ENCODE data around the gene RAB36.

RAB36 gene

GRCh38 chr22:23108249-23109078 is 36.8 kb upstream of the RAB36 start:
- Histone ChIP-seq H3K4me3 (ENCODE audit: low read length in 2 of 2) (no peak overlapping the region), H3K9ac (ENCODE audit: low read depth in 1 of 2, low read length in 2 of 2) (no peak overlapping the region), H3K4me1 (ENCODE audit: control insufficient read depth in 2 of 2, insufficient read depth in 2 of 2, low read length in 2 of 2) (peaks cover 0 to 3% of the 10 kb centered on the region in 2 donors), H3K9me3 (ENCODE audit: control insufficient read depth in 2 of 2, low read length in 2 of 2) (no peaks in the 10 kb centered on the region), H3K27ac (ENCODE audit: low read depth in 2 of 2, low read length in 2 of 2) (no peak overlapping the region), H3K36me3 (ENCODE audit: control insufficient read depth in 2 of 2, insufficient read depth in 2 of 2, low read length in 2 of 2) (no peaks in the 10 kb centered on the region), H3K27me3 (ENCODE audit: control insufficient read depth in 2 of 2, insufficient read depth in 2 of 2, low read length in 2 of 2) (no peaks in the 10 kb centered on the region)

DNA sequence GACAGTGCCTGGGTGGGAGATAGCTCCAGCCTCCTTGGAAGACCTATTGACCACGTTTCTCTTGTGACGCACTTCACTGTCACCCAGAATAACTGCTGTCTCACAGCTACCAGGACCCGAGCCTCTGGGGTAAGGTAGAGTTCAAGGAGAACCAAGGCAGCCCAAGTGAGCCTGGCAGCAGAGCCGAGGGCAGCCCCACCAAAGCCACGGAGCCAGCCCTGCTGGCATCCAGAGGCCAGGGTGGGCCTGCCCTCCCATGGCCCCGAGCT is 36.3 kb upstream of the RAB36 start:
- Histone ChIP-seq H3K27me3 (ENCODE audit: control insufficient read depth in 2 of 2, insufficient read depth in 2 of 2, low read length in 2 of 2) (no peaks in the 10 kb centered on the region), H3K4me1 (ENCODE audit: control insufficient read depth in 2 of 2, insufficient read depth in 2 of 2, low read length in 2 of 2) (peaks cover 0 to 3% of the 10 kb centered on the region in 2 donors), H3K27ac (ENCODE audit: low read depth in 2 of 2, low read length in 2 of 2) (no peak overlapping the region), H3K9ac (ENCODE audit: low read depth in 1 of 2, low read length in 2 of 2) (no peak overlapping the region), H3K4me3 (ENCODE audit: low read length in 2 of 2) (no peak overlapping the region), H3K9me3 (ENCODE audit: control insufficient read depth in 2 of 2, low read length in 2 of 2) (no peaks in the 10 kb centered on the region), H3K36me3 (ENCODE audit: control insufficient read depth in 2 of 2, insufficient read depth in 2 of 2, low read length in 2 of 2) (no peaks in the 10 kb centered on the region)

GRCh38 chr22:23109441-23109978 is 35.8 kb upstream of the RAB36 start:
- Histone ChIP-seq H3K4me1 (ENCODE audit: control insufficient read depth in 2 of 2, insufficient read depth in 2 of 2, low read length in 2 of 2) (peaks cover 0 to 3% of the 10 kb centered on the region in 2 donors), H3K27ac (ENCODE audit: low read depth in 2 of 2, low read length in 2 of 2) (no peak overlapping the region), H3K9me3 (ENCODE audit: control insufficient read depth in 2 of 2, low read length in 2 of 2) (no peaks in the 10 kb centered on the region), H3K36me3 (ENCODE audit: control insufficient read depth in 2 of 2, insufficient read depth in 2 of 2, low read length in 2 of 2) (no peaks in the 10 kb centered on the region), H3K27me3 (ENCODE audit: control insufficient read depth in 2 of 2, insufficient read depth in 2 of 2, low read length in 2 of 2) (no peaks in the 10 kb centered on the region), H3K4me3 (ENCODE audit: low read length in 2 of 2) (no peak overlapping the region), H3K9ac (ENCODE audit: low read depth in 1 of 2, low read length in 2 of 2) (no peak overlapping the region)

DNA sequence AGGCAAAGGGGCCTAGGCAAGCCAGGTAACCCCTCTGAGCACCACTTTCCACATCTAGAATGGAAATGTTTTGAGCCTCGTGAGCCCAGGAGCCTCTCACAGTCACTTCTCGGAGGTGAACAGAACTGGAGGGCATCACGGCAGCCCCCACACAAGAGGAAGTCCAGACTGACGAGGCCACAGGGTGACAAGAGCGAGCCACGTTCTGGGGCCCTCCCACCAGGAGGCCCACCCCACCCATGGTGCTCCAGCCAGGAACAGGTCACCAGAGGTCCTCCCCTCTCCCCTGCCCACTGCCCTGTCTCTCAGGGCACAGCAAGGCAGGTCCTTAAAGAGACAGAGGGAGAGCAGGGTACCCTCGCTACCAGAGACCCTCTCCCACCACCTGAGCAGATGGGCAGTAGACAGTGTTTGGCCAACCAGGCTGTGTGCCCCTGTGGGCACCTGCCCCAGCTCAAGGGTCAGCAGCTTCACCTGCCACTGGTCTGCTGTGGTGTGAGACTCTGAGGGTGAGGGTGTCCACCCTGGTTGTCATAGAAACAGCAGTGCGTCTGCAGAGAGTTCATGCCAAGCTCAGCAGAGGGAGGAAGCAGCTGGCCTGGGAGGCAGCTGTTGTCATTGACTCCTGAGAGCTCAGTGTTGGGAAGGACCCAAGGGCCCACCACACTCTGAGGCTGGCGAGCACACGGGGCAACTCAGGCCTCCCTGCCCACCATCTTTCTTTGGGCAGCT is 34.9 kb upstream of the RAB36 start:
- Histone ChIP-seq H3K27me3 (ENCODE audit: control insufficient read depth in 2 of 2, insufficient read depth in 2 of 2, low read length in 2 of 2) (no peaks in the 10 kb centered on the region), H3K9me3 (ENCODE audit: control insufficient read depth in 2 of 2, low read length in 2 of 2) (no peaks in the 10 kb centered on the region), H3K36me3 (ENCODE audit: control insufficient read depth in 2 of 2, insufficient read depth in 2 of 2, low read length in 2 of 2) (no peaks in the 10 kb centered on the region), H3K9ac (ENCODE audit: low read depth in 1 of 2, low read length in 2 of 2) (no peak overlapping the region), H3K27ac (ENCODE audit: low read depth in 2 of 2, low read length in 2 of 2) (no peak overlapping the region), H3K4me1 (ENCODE audit: control insufficient read depth in 2 of 2, insufficient read depth in 2 of 2, low read length in 2 of 2) (peaks cover 0 to 3% of the 10 kb centered on the region in 2 donors), H3K4me3 (ENCODE audit: low read length in 2 of 2) (no peak overlapping the region)

DNA sequence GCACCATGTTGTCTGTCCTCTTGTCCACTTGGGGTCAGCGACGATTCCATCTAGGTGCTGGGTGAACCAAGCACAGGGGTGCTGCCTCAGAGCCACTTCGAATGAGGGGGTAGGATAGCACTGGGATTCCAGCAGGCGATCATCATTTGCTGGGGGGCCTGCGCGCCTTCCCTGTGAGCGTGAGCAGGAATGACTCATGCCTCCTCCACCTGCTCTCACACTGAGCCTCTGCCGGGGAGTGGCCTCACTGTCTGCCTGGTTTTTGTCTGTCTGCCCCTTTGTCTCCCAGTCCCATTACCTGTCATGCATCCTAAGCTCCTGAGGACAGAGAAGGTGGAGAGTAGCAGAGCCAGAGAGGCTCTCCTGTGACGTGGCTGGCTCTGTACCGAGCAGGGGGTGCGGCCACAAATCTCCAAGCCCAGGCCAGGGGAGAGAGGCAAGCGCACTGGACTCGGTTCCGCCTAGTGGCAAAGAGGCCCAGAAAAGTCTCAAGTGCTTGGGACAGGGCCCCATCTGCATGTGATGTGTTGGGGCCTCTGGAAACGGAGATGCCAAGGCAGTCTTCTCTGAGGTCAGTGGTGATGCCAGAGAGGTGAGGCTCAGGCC is 34.3 kb upstream of the RAB36 start:
- H3K4me3 ChIP-seq (ENCODE audit: low read length in 2 of 2) = no peak overlapping the region
- H3K4me1 ChIP-seq (ENCODE audit: control insufficient read depth in 2 of 2, insufficient read depth in 2 of 2, low read length in 2 of 2) = peaks cover 0 to 3% of the 10 kb centered on the region in 2 donors
- H3K36me3 ChIP-seq (ENCODE audit: control insufficient read depth in 2 of 2, insufficient read depth in 2 of 2, low read length in 2 of 2) = no peaks in the 10 kb centered on the region
- H3K9ac ChIP-seq (ENCODE audit: low read depth in 1 of 2, low read length in 2 of 2) = no peak overlapping the region
- H3K27me3 ChIP-seq (ENCODE audit: control insufficient read depth in 2 of 2, insufficient read depth in 2 of 2, low read length in 2 of 2) = no peaks in the 10 kb centered on the region
- H3K27ac ChIP-seq (ENCODE audit: low read depth in 2 of 2, low read length in 2 of 2) = no peak overlapping the region
- no peaks in the 10 kb centered on the region for H3K9me3 ChIP-seq (ENCODE audit: control insufficient read depth in 2 of 2, low read length in 2 of 2)

GRCh38 chr22:23112472-23113012 is 32.7 kb upstream of the RAB36 start:
- H3K4me1 ChIP-seq (ENCODE audit: control insufficient read depth in 2 of 2, insufficient read depth in 2 of 2, low read length in 2 of 2) = peaks cover 0 to 3% of the 10 kb centered on the region in 2 donors
- H3K9ac ChIP-seq (ENCODE audit: low read depth in 1 of 2, low read length in 2 of 2) = no peak overlapping the region
- H3K4me3 ChIP-seq (ENCODE audit: low read length in 2 of 2) = no peak overlapping the region
- no peaks in the 10 kb centered on the region for H3K36me3 ChIP-seq (ENCODE audit: control insufficient read depth in 2 of 2, insufficient read depth in 2 of 2, low read length in 2 of 2)
- H3K27ac ChIP-seq (ENCODE audit: low read depth in 2 of 2, low read length in 2 of 2) = no peak overlapping the region
- no peaks in the 10 kb centered on the region for H3K9me3 ChIP-seq (ENCODE audit: control insufficient read depth in 2 of 2, low read length in 2 of 2)
- H3K27me3 ChIP-seq (ENCODE audit: control insufficient read depth in 2 of 2, insufficient read depth in 2 of 2, low read length in 2 of 2) = no peaks in the 10 kb centered on the region

GRCh38 chr22:23113067-23113846 is 32.0 kb upstream of the RAB36 start:
- Histone ChIP-seq H3K4me3 (ENCODE audit: low read length in 2 of 2) (no peak overlapping the region), H3K27ac (ENCODE audit: low read depth in 2 of 2, low read length in 2 of 2) (no peak overlapping the region), H3K4me1 (ENCODE audit: control insufficient read depth in 2 of 2, insufficient read depth in 2 of 2, low read length in 2 of 2) (peaks cover 0 to under 1% of the 10 kb centered on the region in 2 donors), H3K9me3 (ENCODE audit: control insufficient read depth in 2 of 2, low read length in 2 of 2) (no peaks in the 10 kb centered on the region), H3K9ac (ENCODE audit: low read depth in 1 of 2, low read length in 2 of 2) (no peak overlapping the region), H3K27me3 (ENCODE audit: control insufficient read depth in 2 of 2, insufficient read depth in 2 of 2, low read length in 2 of 2) (no peaks in the 10 kb centered on the region), H3K36me3 (ENCODE audit: control insufficient read depth in 2 of 2, insufficient read depth in 2 of 2, low read length in 2 of 2) (no peaks in the 10 kb centered on the region)

- Histone ChIP-seq H3K27ac (ENCODE audit: low read depth in 2 of 2, low read length in 2 of 2) (no peak overlapping the region), H3K4me3 (ENCODE audit: low read length in 2 of 2) (no peak overlapping the region), H3K36me3 (ENCODE audit: control insufficient read depth in 2 of 2, insufficient read depth in 2 of 2, low read length in 2 of 2) (no peaks in the 10 kb centered on the region), H3K9ac (ENCODE audit: low read depth in 1 of 2, low read length in 2 of 2) (no peak overlapping the region), H3K9me3 (ENCODE audit: control insufficient read depth in 2 of 2, low read length in 2 of 2) (no peaks in the 10 kb centered on the region), H3K4me1 (ENCODE audit: control insufficient read depth in 2 of 2, insufficient read depth in 2 of 2, low read length in 2 of 2) (no peaks in the 10 kb centered on the region), H3K27me3 (ENCODE audit: control insufficient read depth in 2 of 2, insufficient read depth in 2 of 2, low read length in 2 of 2) (no peaks in the 10 kb centered on the region)
Observed at GRCh38 chr22:23113847-23114720, 31.2 kb upstream of the RAB36 start.

DNA sequence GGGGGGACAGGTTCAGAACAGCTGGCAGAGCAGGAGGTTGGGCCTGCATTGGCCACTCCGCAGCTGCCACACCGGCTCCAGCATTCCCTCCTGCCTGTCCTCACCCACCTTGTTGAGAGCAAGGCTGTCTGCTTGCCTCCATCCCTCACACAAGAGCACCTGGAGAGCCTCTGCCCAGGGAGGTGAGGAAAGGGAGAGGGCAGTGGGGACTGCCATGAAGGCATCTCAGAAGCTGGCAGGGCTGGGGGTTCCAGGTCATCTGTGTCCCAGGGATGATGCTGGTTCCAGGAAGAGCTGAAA is 30.6 kb upstream of the RAB36 start:
- Histone ChIP-seq H3K27ac (ENCODE audit: low read depth in 2 of 2, low read length in 2 of 2) (no peak overlapping the region), H3K36me3 (ENCODE audit: control insufficient read depth in 2 of 2, insufficient read depth in 2 of 2, low read length in 2 of 2) (no peaks in the 10 kb centered on the region), H3K4me1 (ENCODE audit: control insufficient read depth in 2 of 2, insufficient read depth in 2 of 2, low read length in 2 of 2) (no peaks in the 10 kb centered on the region), H3K9me3 (ENCODE audit: control insufficient read depth in 2 of 2, low read length in 2 of 2) (no peaks in the 10 kb centered on the region), H3K27me3 (ENCODE audit: control insufficient read depth in 2 of 2, insufficient read depth in 2 of 2, low read length in 2 of 2) (no peaks in the 10 kb centered on the region), H3K9ac (ENCODE audit: low read depth in 1 of 2, low read length in 2 of 2) (no peak overlapping the region), H3K4me3 (ENCODE audit: low read length in 2 of 2) (no peak overlapping the region)
